HG02973 (cell line): ENCODE data around the gene ZNF804A.
A peak's percentile ranks its signal among the peaks of the same experiment; 100 is the strongest.
"Not testable (repeated sequence)": the region's sequence is repeated elsewhere in the genome, so short reads cannot be mapped to it uniquely, and the experiment has no call there.

ENCODE experiments used
- ATAC-seq: cut with Tn5 transposase; IDR thresholded peaks from one replicate; pipeline ENCODE4 v1.9.1; 2021; ENCODE audit warnings: moderate library complexity; ENCODE audit not compliant: unreplicated experiment

Gene ZNF804A

GRCh38 chr2:184721881-184722280 is 123.6 kb downstream of the ZNF804A start:
- no peak for ATAC-seq

GRCh38 chr2:184727813-184728212 is 129.5 kb downstream of the ZNF804A start:
- no peak for ATAC-seq

- no peak for ATAC-seq
Observed at GRCh38 chr2:184728411-184728810, 130.1 kb downstream of the ZNF804A start.

GRCh38 chr2:184729581-184729980 is 131.3 kb downstream of the ZNF804A start:
- ATAC-seq, result no peak

- ATAC-seq, result peak; percentile 67
Observed at GRCh38 chr2:184730288-184730687, 132.0 kb downstream of the ZNF804A start.

- ATAC-seq, result no peak
Observed at GRCh38 chr2:184734338-184734737, 136.0 kb downstream of the ZNF804A start.

- no peak for ATAC-seq
Observed at GRCh38 chr2:184735611-184736010, 137.3 kb downstream of the ZNF804A start.

- no peak for ATAC-seq
Observed at GRCh38 chr2:184743096-184743495, 144.8 kb downstream of the ZNF804A start.

- ATAC-seq, result no peak
Observed at GRCh38 chr2:184756161-184756560, 157.8 kb downstream of the ZNF804A start.

GRCh38 chr2:184756885-184757284 is 158.6 kb downstream of the ZNF804A start:
- no peak for ATAC-seq

GRCh38 chr2:184759557-184760255 is 161.4 kb downstream of the ZNF804A start:
- ATAC-seq, result not testable (repeated sequence)

GRCh38 chr2:184760931-184761330 is 162.6 kb downstream of the ZNF804A start:
- no peak for ATAC-seq

GRCh38 chr2:184765112-184765895 is 167.0 kb downstream of the ZNF804A start:
- ATAC-seq, result no peak

- ATAC-seq, result no peak
Observed at GRCh38 chr2:184767059-184767458, 168.7 kb downstream of the ZNF804A start.

- no peak for ATAC-seq
Observed at GRCh38 chr2:184769023-184769422, 170.7 kb downstream of the ZNF804A start.

GRCh38 chr2:184769686-184770085 is 171.4 kb downstream of the ZNF804A start:
- no peak for ATAC-seq

- ATAC-seq, result no peak
Observed at GRCh38 chr2:184779777-184780176, 181.4 kb downstream of the ZNF804A start.

GRCh38 chr2:184780384-184780783 is 182.1 kb downstream of the ZNF804A start:
- no peak for ATAC-seq

GRCh38 chr2:184780944-184781343 is 182.6 kb downstream of the ZNF804A start:
- no peak for ATAC-seq

GRCh38 chr2:184783576-184783975 is 185.2 kb downstream of the ZNF804A start:
- ATAC-seq, result no peak

GRCh38 chr2:184793176-184793575 is 194.8 kb downstream of the ZNF804A start:
- no peak for ATAC-seq

- no peak for ATAC-seq
Observed at GRCh38 chr2:184799379-184799778, 201.1 kb downstream of the ZNF804A start.
